HepG2 (cell line): ENCODE results near the gene TIMM44. TPM values are rescaled to one million over a fixed set of nuclear protein-coding genes. Genes with fewer than 3 reads are reported as not detected.

ENCODE experiments used
- ATAC-seq: fragments of 200-7000 bp; cut with Tn5 transposase; 3 replicates; pipeline ENCODE4 v1.9.1; 2020; ENCODE audit warnings: mild to moderate bottlenecking, moderate library complexity
- Bru-seq: library from RNA; stranded (reverse); fragments of 400-500 nt; gene quantifications from one replicate; lab custom pipeline; 2021; lab: Mats Ljungman, UMichigan
- BruChase-seq, 2 experiments: library from RNA; stranded (reverse); fragments of 400-500 nt; gene quantifications; one replicate each; lab custom pipeline; 2021; lab: Mats Ljungman, UMichigan
- BruUV-seq: library from RNA; stranded (reverse); fragments of 400-500 nt; replicated peaks from 2 replicates; lab custom pipeline; 2021; lab: Mats Ljungman, UMichigan
- CTCF ChIA-PET: fragments of 300-600 bp; formaldehyde crosslinking; extraction: SDS; loops from one replicate; lab custom pipeline; 2021; ENCODE audit warnings: low total read pairs, inconsistent platforms, low intra/inter-chr PET ratio; lab: Yijun Ruan, JAX
- POLR2A ChIA-PET: fragments of 350-600 bp; sonication (Branson Sonifier 250); formaldehyde crosslinking; loops from one replicate; lab custom pipeline; 2020; ENCODE audit warnings: antibody characterized with exemption, inconsistent platforms; lab: Yijun Ruan, JAX
- DNase-seq: peaks from one replicate; pipeline ENCODE4 v3.0.0-alpha.2; 2015; ENCODE audit warnings: low spot score
- FAIRE-seq: peaks from 3 replicates; lab custom pipeline; 2011; peaks lifted over from hg19 to GRCh38; lab: Jason Lieb, UNC
- H2AFZ ChIP-seq: one replicate; pipeline ENCODE4 v1.6.1; 2011; ENCODE audit warnings: low read length, inconsistent platforms
- H3K27ac ChIP-seq: fragments of 300-600 bp; 3 replicates; pipeline ENCODE4 v1.8.0; 2011; ENCODE audit warnings: mixed run types, mild to moderate bottlenecking, mixed read lengths, low read length, inconsistent platforms; ENCODE audit not compliant: insufficient read depth; ENCODE audit errors: extremely low read length
- H3K27me3 ChIP-seq, 2 experiments: fragments of 200-600 bp in 1 of 2; 2 replicates in 1 of 2; 3 replicates in 1 of 2; pipeline versions ENCODE4 v1.6.0 to v1.8.0; 2011; ENCODE audit warnings: low read length in 2 of 2, mild to moderate bottlenecking in 2 of 2, moderate library complexity in 2 of 2, inconsistent platforms in 1 of 2; ENCODE audit not compliant: insufficient read depth in 2 of 2, control insufficient read depth in 1 of 2
- H3K36me3 ChIP-seq, 2 experiments: fragments of 200-600 bp in 1 of 2; replicated peaks in 1 of 2; 2 replicates in 1 of 2; 3 replicates in 1 of 2; pipeline versions ENCODE4 v1.5.1 to v1.8.0; 2011; ENCODE audit warnings: low read length in 2 of 2, inconsistent platforms in 1 of 2; ENCODE audit not compliant: insufficient read depth in 2 of 2, control insufficient read depth in 1 of 2
- H3K4me1 ChIP-seq: 2 replicates; pipeline ENCODE4 v1.5.1; 2012; ENCODE audit warnings: low read length, inconsistent platforms; ENCODE audit not compliant: insufficient read depth
- H3K4me2 ChIP-seq: 2 replicates; pipeline ENCODE4 v1.6.0; 2011; ENCODE audit warnings: low read depth, low read length, inconsistent platforms
- H3K4me3 ChIP-seq, 3 experiments: fragments of 200-600 bp in 1 of 3; sonication (generic), shearing (Covaris generic) in 1 of 3; replicated peaks in 1 of 3; 2 replicates each; pipeline ENCODE4 v1.5.1; 2011 to 2016; ENCODE audit warnings: low read length in 3 of 3, inconsistent platforms in 2 of 3, low read depth in 2 of 3, mild to moderate bottlenecking in 2 of 3, control low read depth in 1 of 3, mixed read lengths in 1 of 3; ENCODE audit not compliant: insufficient read depth in 1 of 3
- H3K79me2 ChIP-seq: one replicate; pipeline ENCODE4 v1.6.1; 2011; ENCODE audit warnings: low read length, inconsistent platforms; ENCODE audit not compliant: insufficient read depth
- H3K9ac ChIP-seq: 2 replicates; pipeline ENCODE4 v1.6.0; 2011; ENCODE audit warnings: mild to moderate bottlenecking, low read depth, low read length, inconsistent platforms; ENCODE audit not compliant: insufficient read depth
- H3K9me3 ChIP-seq: 2 replicates; pipeline ENCODE4 v1.5.1; 2012; ENCODE audit warnings: mild to moderate bottlenecking, low read length
- H4K20me1 ChIP-seq: 2 replicates; pipeline ENCODE4 v1.6.0; 2011; ENCODE audit warnings: inconsistent platforms, mild to moderate bottlenecking, low read length, moderate library complexity; ENCODE audit not compliant: insufficient read depth
- ATF1 ChIP-seq: IDR thresholded peaks from 2 replicates; pipeline ENCODE4 v1.6.1; 2016; ENCODE audit warnings: mild to moderate bottlenecking, control low read depth
- BORCS8-MEF2B ChIP-seq: sonication (generic); formaldehyde crosslinking; IDR thresholded peaks from 2 replicates; pipeline ENCODE4 v1.8.0; 2022; ENCODE audit warnings: mild to moderate bottlenecking, missing genetic modification reagents
- EHMT2 ChIP-seq: fragments of 200-600 bp; sonication (generic); IDR thresholded peaks from 2 replicates; pipeline ENCODE4 v1.7.0; 2017; ENCODE audit warnings: antibody characterized with exemption, low read depth, low read length, borderline replicate concordance
- KLF16 ChIP-seq, 2 experiments: sonication (generic) in 1 of 2; formaldehyde crosslinking in 1 of 2; IDR thresholded peaks; 2 replicates each; pipeline versions ENCODE4 v1.6.1 to v1.8.0; 2016 to 2023; ENCODE audit warnings: missing genetic modification reagents in 2 of 2, missing compliant biosample characterization in 1 of 2
- RBM39 ChIP-seq: fragments of 200-400 bp; formaldehyde crosslinking; IDR thresholded peaks from one replicate; pipeline ENCODE4 v1.6.1; 2018; ENCODE audit warnings: antibody characterized with exemption, mild to moderate bottlenecking, low read depth, low read length; ENCODE audit not compliant: poor library complexity, severe bottlenecking
- TRAFD1 ChIP-seq: sonication (generic); formaldehyde crosslinking; IDR thresholded peaks from 2 replicates; pipeline ENCODE4 v1.5.1; 2020; ENCODE audit warnings: missing genetic modification reagents, mild to moderate bottlenecking, borderline replicate concordance
- YEATS2 ChIP-seq: sonication (generic); formaldehyde crosslinking; IDR thresholded peaks from 2 replicates; pipeline ENCODE4 v1.4.0; 2020; ENCODE audit warnings: missing genetic modification reagents, borderline replicate concordance
- ZIK1 ChIP-seq: sonication (generic); formaldehyde crosslinking; IDR thresholded peaks from 2 replicates; pipeline ENCODE4 v1.5.0; 2020; ENCODE audit warnings: mild to moderate bottlenecking, low read depth, missing genetic modification reagents, borderline replicate concordance
- ZNF207 ChIP-seq: fragments of 450-650 bp; IDR thresholded peaks from 2 replicates; pipeline ENCODE4 v1.6.1; 2016; ENCODE audit warnings: antibody characterized with exemption, borderline replicate concordance
- ZNF280B ChIP-seq: sonication (generic); formaldehyde crosslinking; IDR thresholded peaks from 2 replicates; pipeline ENCODE4 v1.5.0; 2020; ENCODE audit warnings: missing genetic modification reagents, mild to moderate bottlenecking, borderline replicate concordance
- ZNF567 ChIP-seq: sonication (generic); formaldehyde crosslinking; IDR thresholded peaks from 2 replicates; pipeline ENCODE4 v1.8.1; 2023; ENCODE audit warnings: mild to moderate bottlenecking, missing genetic modification reagents, borderline replicate concordance
- ZNF747 ChIP-seq: sonication (generic); formaldehyde crosslinking; IDR thresholded peaks from 2 replicates; pipeline ENCODE4 v1.8.1; 2023; ENCODE audit warnings: missing genetic modification reagents, mild to moderate bottlenecking, borderline replicate concordance
- WGBS: methylation state at CpG from one replicate; pipeline ENCODE4 v1.1.6; 2017; ENCODE audit warnings: low lambda C conversion rate; 5-methylcytosine and 5-hydroxymethylcytosine counted together
- in situ Hi-C: cut with HindIII; loops from 2 replicates; pipeline ENCODE4 v1.10.0; 2017; ENCODE audit warnings: low pct_unique_long_range_greater_than_20kb; ENCODE audit not compliant: extremely low pct_ligation_motif_present
- intact Hi-C: fragments of 100-400 bp; cut with micrococcal nuclease; formaldehyde crosslinking; loops from one replicate; pipeline ENCODE4 v1.10.0; 2022; ENCODE audit not compliant: unreplicated experiment
- long read RNA-seq, 2 experiments: library from RNA in 1 of 2; library from polyadenylated mRNA in 1 of 2; stranded (forward) in 1 of 2; unstranded in 1 of 2; transcript quantifications; one replicate each; pipeline ENCODE4 v2.0.0, GENCODE V29; 2019 to 2022
- polyA minus RNA-seq, 3 experiments: library from RNA; depleted of rRNA, polyadenylated mRNA; stranded (reverse); fragments of >200 nt; gene quantifications; 2 replicates each; pipeline ENCODE4 v1.2.3, GENCODE V29; 2011; ENCODE audit warnings: low replicate concordance in 1 of 3
- polyA plus RNA-seq, 8 experiments: library from polyadenylated mRNA; depleted of rRNA in 3 of 8; stranded (reverse) in 7 of 8; unstranded in 1 of 8; fragments of >200 nt; fragmentation: Illumina TruSeq in 4 of 8; extraction: Trizol in 4 of 8; gene quantifications; 2 replicates each; pipeline versions ENCODE4 v1.2.1 to v1.2.3, GENCODE V29; 2011 to 2016; ENCODE audit warnings: low read depth in 4 of 8, missing spikeins in 1 of 8, mixed read lengths in 1 of 8; ENCODE audit not compliant: insufficient read depth in 1 of 8
- total RNA-seq, 5 experiments: library from RNA; depleted of rRNA; stranded (reverse); fragments of >200 nt; fragmentation: Illumina TruSeq; extraction: Trizol; gene quantifications; 2 replicates each; pipeline ENCODE4 v1.2.3, GENCODE V29; 2016; ENCODE audit warnings: low read depth in 1 of 5

The TIMM44 gene
- total RNA-seq (2016; rRNA removed; fragmentation: Illumina TruSeq; extraction: Trizol), result 71.5 and 72.6 TPM in 2 replicates
- total RNA-seq (2016; cell fraction: cytosol; rRNA removed; fragmentation: Illumina TruSeq; extraction: Trizol; ENCODE audit: low read depth), result 23.8 and 25.0 TPM in 2 replicates
- 59.2 and 70.8 TPM in 2 replicates for total RNA-seq (2016; cell fraction: insoluble cytoplasmic fraction; rRNA removed; fragmentation: Illumina TruSeq; extraction: Trizol)
- total RNA-seq (2016; cell fraction: membrane; rRNA removed; fragmentation: Illumina TruSeq; extraction: Trizol), result 31.0 and 35.7 TPM in 2 replicates
- 41.7 and 54.7 TPM in 2 replicates for total RNA-seq (2016; cell fraction: nucleus; rRNA removed; fragmentation: Illumina TruSeq; extraction: Trizol)
- 42.9 and 49.4 TPM in 2 replicates for polyA plus RNA-seq (2011; rRNA removed)
- polyA plus RNA-seq (2011; cell fraction: cytosol; rRNA removed), result 40.3 and 70.3 TPM in 2 replicates
- 178 and 215 TPM in 2 replicates for polyA plus RNA-seq (2011; cell fraction: nucleus; rRNA removed)
- polyA plus RNA-seq (2012), result 41.7 and 52.2 TPM in 2 replicates
- 15.4 and 19.2 TPM in 2 replicates for polyA plus RNA-seq (2016; cell fraction: cytosol; fragmentation: Illumina TruSeq; extraction: Trizol; ENCODE audit: low read depth)
- polyA plus RNA-seq (2016; cell fraction: insoluble cytoplasmic fraction; fragmentation: Illumina TruSeq; extraction: Trizol; ENCODE audit: low read depth), result 61.4 and 63.3 TPM in 2 replicates
- polyA plus RNA-seq (2016; cell fraction: membrane; fragmentation: Illumina TruSeq; extraction: Trizol; ENCODE audit: low read depth), result 24.0 and 26.3 TPM in 2 replicates
- polyA plus RNA-seq (2016; cell fraction: nucleus; fragmentation: Illumina TruSeq; extraction: Trizol; ENCODE audit: insufficient read depth, low read depth), result 95.7 and 103 TPM in 2 replicates
- polyA minus RNA-seq (2011; rRNA and poly(A)+ RNA removed; ENCODE audit: low replicate concordance), result 45.9 and 52.0 TPM in 2 replicates
- 25.5 and 34.2 TPM in 2 replicates for polyA minus RNA-seq (2011; cell fraction: cytosol; rRNA and poly(A)+ RNA removed)
- 41.6 and 45.6 TPM in 2 replicates for polyA minus RNA-seq (2011; cell fraction: nucleus; rRNA and poly(A)+ RNA removed)
- Bru-seq, nascent RNA, result percentile 72 among the genes with signal in this experiment
- BruChase-seq, experiment 1, labeled RNA remaining after a 6-hour chase, result percentile 90 among the genes with signal in this experiment
- BruChase-seq, experiment 2, labeled RNA remaining after a 2-hour chase, result percentile 85 among the genes with signal in this experiment
- long read RNA-seq, experiment 1, transcript TIMM44-201 (13 exons, 2,075 nt), result major isoform, 59 of 80 reads
- long read RNA-seq, experiment 1, partial matches to known transcripts, result 14 of 80 reads
- long read RNA-seq, experiment 1, other reads (novel, unspliced or antisense), result 5 of 80 reads
- long read RNA-seq, experiment 2, transcript TIMM44-210 (1 exons, 2,227 nt), result minor isoform, 15 of 128 reads
- long read RNA-seq, experiment 2, transcript TIMM44-201 (13 exons, 2,075 nt), result major isoform, 35 of 128 reads
- long read RNA-seq, experiment 2, partial matches to known transcripts, result 62 of 128 reads
- long read RNA-seq, experiment 2, other reads (novel, unspliced or antisense), result 11 of 128 reads

- CTCF ChIA-PET, result interaction anchor here (1.6 to 1.8 kb wide), 2 partner anchors 59 to 126 kb away, joined by 3 to 7 read pairs; no protein-coding TSS in a partner anchor
- POLR2A ChIA-PET, result interaction anchor here (0.7 to 2.8 kb wide), 41 partner anchors 8 to 480 kb away, joined by 3 to 85 read pairs (median 5); partner anchors contain the start of genes CCL25, ELAVL1, LRRC8E and MAP2K7
- peaks cover 32% of the 10 kb centered on the region for H3K79me2 ChIP-seq
- H3K36me3 ChIP-seq, result peaks cover 7 to 26% of the 10 kb centered on the region in 2 experiments; a peak in 4 of 5 replicates
- ATAC-seq (peak; percentile 98), FAIRE-seq (peak; percentile 98), DNase-seq (peak; percentile 99)
- 1% methylated on average over 33 of the region's 56 CpGs for WGBS
- H3K27ac ChIP-seq, result peak within 1 kb of the TSS; percentile 90
- H4K20me1 ChIP-seq, result 0 out of 2 replicates have a peak, but pooled peaks cover 2% of the 10 kb centered on the region
- H3K4me3 ChIP-seq, result peak within 1 kb of the TSS; percentile 65 to 98 (median 91)
- peaks cover 38% of the 10 kb centered on the region for H3K4me1 ChIP-seq
- no peak within 1 kb of the TSS for H2AFZ ChIP-seq
- H3K9me3 ChIP-seq, result no peaks in the 10 kb centered on the region
- H3K4me2 ChIP-seq, result peak within 1 kb of the TSS; percentile 99
- no TSS peak for BruUV-seq
- in situ Hi-C loops, result no loop called here
- intact Hi-C loops, result loop anchor here (2.0 kb wide), 1 partner anchor 59 kb away; no protein-coding TSS in a partner anchor
- H3K27me3 ChIP-seq, result peaks cover 0 to 3% of the 10 kb centered on the region in 2 experiments; a peak in 1 of 5 replicates
- H3K9ac ChIP-seq, result peak within 1 kb of the TSS; percentile 100
- TF ChIP-seq EHMT2, result no peak
- no peak for TF ChIP-seq TRAFD1 (CRISPR knock-in tag)
- TF ChIP-seq ZNF280B (CRISPR knock-in tag), result peak; percentile 2; the same call in 1 of the 2 replicates
- peak in 1 of 2 experiments; percentile 94; a peak in 2 of 4 replicates for TF ChIP-seq KLF16 (CRISPR knock-in tag; IDR thresholded peaks at IDR 0.05)
- peak; percentile 70 for TF ChIP-seq RBM39
- peak; percentile 65; the same call in 1 of the 2 replicates for TF ChIP-seq ZNF747
- TF ChIP-seq ZIK1 (CRISPR knock-in tag), result peak; percentile 67; the same call in 1 of the 2 replicates
- TF ChIP-seq YEATS2 (CRISPR knock-in tag), result peak; percentile 76
- peak; percentile 80 for TF ChIP-seq BORCS8-MEF2B (CRISPR knock-in tag)
- TF ChIP-seq ZNF207, result no peak
- TF ChIP-seq ZNF567 (CRISPR knock-in tag), result 0 out of 2 replicates have a peak, but pooled peaks have one; percentile 63
- TF ChIP-seq ATF1 (CRISPR knock-in tag), result peak; percentile 93
These were observed at the start of gene TIMM44 for GRCh38 chr19:7943444-7944176. Gene TIMM44 (minus strand): TSS chr19:7943666. CDS start chr19:7943651, 15 bp downstream.
